ENCODE results near the gene PRDM16. TPM values are rescaled to one million over a fixed set of nuclear protein-coding genes. Genes with fewer than 3 reads are reported as not detected.

PRDM16 gene
- total and polyA plus RNA-seq, 2 of the 13 experiments (the other 11 are each of a cell fraction or from before 2014, with no cell fraction given): 0.15 to 0.81 TPM

GRCh38 chr1:3380469-3380868, 311.5 kb downstream of the PRDM16 start:
- BruUV-seq (replicated peaks): no TSS peak
- no peak overlapping the region for H3K9ac ChIP-seq (ENCODE audit: insufficient read depth, low read depth, low read length)
- 42% methylated on average over 10 of the region's 11 CpGs for WGBS (ENCODE audit: low lambda C conversion rate)
- CTCF ChIA-PET (ENCODE audit: low intra/inter-chr PET ratio, low total read pairs): no interaction called here
- FAIRE-seq (no peak), DNase-seq (ENCODE audit: low spot score) (no peak), ATAC-seq (no peak)
- H3K9me3 ChIP-seq (ENCODE audit: low read length): no peaks in the 10 kb centered on the region
- H3K27ac ChIP-seq (ENCODE audit: extremely low read length, insufficient read depth, low read length): no peak overlapping the region
- no peaks in the 10 kb centered on the region for H4K20me1 ChIP-seq (ENCODE audit: insufficient read depth, low read length)
- no peak for TF ChIP-seq ZNF235 (CRISPR knock-in tag; IDR thresholded peaks at IDR 0.05; ENCODE audit: borderline replicate concordance)
- no peak for TF ChIP-seq PITX1 (CRISPR knock-in tag; IDR thresholded peaks at IDR 0.05)
- TF ChIP-seq PLRG1 (conservative IDR thresholded peaks at IDR 0.05): no peak
- TF ChIP-seq ZNF446 (CRISPR knock-in tag; IDR thresholded peaks at IDR 0.05): no peak
- no peak for TF ChIP-seq ZNF253 (CRISPR knock-in tag; IDR thresholded peaks at IDR 0.05; ENCODE audit: borderline replicate concordance)
- no peak for TF ChIP-seq ZNF839 (CRISPR knock-in tag; IDR thresholded peaks at IDR 0.05; ENCODE audit: borderline replicate concordance)
- no peak for TF ChIP-seq HMGA1 (CRISPR knock-in tag; conservative IDR thresholded peaks at IDR 0.05)
- TF ChIP-seq CC2D1A (CRISPR knock-in tag; IDR thresholded peaks at IDR 0.05): no peak
- TF ChIP-seq SMARCE1 (IDR thresholded peaks at IDR 0.05; ENCODE audit: borderline replicate concordance): no peak
- no peak for TF ChIP-seq ZNF598 (CRISPR knock-in tag; IDR thresholded peaks at IDR 0.05; ENCODE audit: borderline replicate concordance)
- no peak for TF ChIP-seq DMTF1 (CRISPR knock-in tag; IDR thresholded peaks at IDR 0.05)
- TF ChIP-seq ZNF556 (CRISPR knock-in tag; IDR thresholded peaks at IDR 0.05; ENCODE audit: borderline replicate concordance): no peak
- no peak for TF ChIP-seq NCOA2 (CRISPR knock-in tag; IDR thresholded peaks at IDR 0.05)
- TF ChIP-seq GMEB1 (CRISPR knock-in tag; IDR thresholded peaks at IDR 0.05; ENCODE audit: borderline replicate concordance): no peak
- TF ChIP-seq ZNF816 (CRISPR knock-in tag; IDR thresholded peaks at IDR 0.05; ENCODE audit: borderline replicate concordance): no peak
- no peak for TF ChIP-seq ZNF780A (CRISPR knock-in tag; IDR thresholded peaks at IDR 0.05)
- no peak for TF ChIP-seq MAFG (CRISPR knock-in tag; IDR thresholded peaks at IDR 0.05)
- TF ChIP-seq KMT2A (CRISPR knock-in tag; IDR thresholded peaks at IDR 0.05): no peak
- TF ChIP-seq PRMT3 (CRISPR knock-in tag; IDR thresholded peaks at IDR 0.05; ENCODE audit: borderline replicate concordance, low read depth): no peak
- no peak overlapping the region for H2AFZ ChIP-seq (ENCODE audit: low read length)
- H3K27me3 ChIP-seq (ENCODE audit: control insufficient read depth in 1 of 2, insufficient read depth in 2 of 2, low read length in 2 of 2): peaks cover 0 to 3% of the 10 kb centered on the region in 2 experiments; a peak in 3 of 5 replicates
- intact Hi-C loops (cut with micrococcal nuclease; ENCODE audit: unreplicated experiment) (no loop called here), in situ Hi-C loops (cut with HindIII; ENCODE audit: extremely low pct_ligation_motif_present, low pct_unique_long_range_greater_than_20kb) (no loop called here)
- no peaks in the 10 kb centered on the region for H3K4me1 ChIP-seq (ENCODE audit: insufficient read depth, low read length)
- no peak overlapping the region for H3K4me3 ChIP-seq (replicated peaks in 1 of 3; ENCODE audit: insufficient read depth in 1 of 3, low read depth in 2 of 3, low read length in 3 of 3)
- H3K4me2 ChIP-seq (ENCODE audit: low read depth, low read length): no peak overlapping the region
- POLR2A ChIA-PET: no interaction called here
- no peaks in the 10 kb centered on the region for H3K79me2 ChIP-seq (ENCODE audit: insufficient read depth, low read length)
- H3K36me3 ChIP-seq (replicated peaks in 1 of 2; ENCODE audit: control insufficient read depth in 1 of 2, insufficient read depth in 2 of 2, low read length in 2 of 2): no peaks in the 10 kb centered on the region
